Measurements from ENCODE around the gene SLF1.

GRCh38 chr5:94705427-94705826, 87.0 kb downstream of the SLF1 start:
- TF ChIP-seq RNF2 (IDR thresholded peaks at IDR 0.05; ENCODE audit: borderline replicate concordance, low read depth, low read length, missing control alignments, poor library complexity, severe bottlenecking) (no peak), PHF8 (conservative IDR thresholded peaks at IDR 0.05; ENCODE audit: low read depth, low read length) (no peak), POLR2AphosphoS5 (IDR thresholded peaks at IDR 0.05; ENCODE audit: low read depth, low read length) (no peak), POLR2A (IDR thresholded peaks at IDR 0.05; ENCODE audit: control extremely low read depth in 1 of 2, low read depth in 2 of 2, low read length in 2 of 2) (no peak), HDAC6 (IDR thresholded peaks at IDR 0.05; ENCODE audit: low read depth, low read length) (no peak)
